HG02981 (cell line): ENCODE results near the gene FHIP1A.
A peak's percentile ranks its signal among the peaks of the same experiment; 100 is the strongest.
"Not testable (repeated sequence)": the region's sequence is repeated elsewhere in the genome, so short reads cannot be mapped to it uniquely, and the experiment has no call there.

ENCODE experiments used
- ATAC-seq: cut with Tn5 transposase; IDR thresholded peaks from one replicate; pipeline ENCODE4 v1.9.1; 2021; ENCODE audit warnings: mild to moderate bottlenecking, moderate library complexity; ENCODE audit not compliant: unreplicated experiment

The FHIP1A gene

DNA sequence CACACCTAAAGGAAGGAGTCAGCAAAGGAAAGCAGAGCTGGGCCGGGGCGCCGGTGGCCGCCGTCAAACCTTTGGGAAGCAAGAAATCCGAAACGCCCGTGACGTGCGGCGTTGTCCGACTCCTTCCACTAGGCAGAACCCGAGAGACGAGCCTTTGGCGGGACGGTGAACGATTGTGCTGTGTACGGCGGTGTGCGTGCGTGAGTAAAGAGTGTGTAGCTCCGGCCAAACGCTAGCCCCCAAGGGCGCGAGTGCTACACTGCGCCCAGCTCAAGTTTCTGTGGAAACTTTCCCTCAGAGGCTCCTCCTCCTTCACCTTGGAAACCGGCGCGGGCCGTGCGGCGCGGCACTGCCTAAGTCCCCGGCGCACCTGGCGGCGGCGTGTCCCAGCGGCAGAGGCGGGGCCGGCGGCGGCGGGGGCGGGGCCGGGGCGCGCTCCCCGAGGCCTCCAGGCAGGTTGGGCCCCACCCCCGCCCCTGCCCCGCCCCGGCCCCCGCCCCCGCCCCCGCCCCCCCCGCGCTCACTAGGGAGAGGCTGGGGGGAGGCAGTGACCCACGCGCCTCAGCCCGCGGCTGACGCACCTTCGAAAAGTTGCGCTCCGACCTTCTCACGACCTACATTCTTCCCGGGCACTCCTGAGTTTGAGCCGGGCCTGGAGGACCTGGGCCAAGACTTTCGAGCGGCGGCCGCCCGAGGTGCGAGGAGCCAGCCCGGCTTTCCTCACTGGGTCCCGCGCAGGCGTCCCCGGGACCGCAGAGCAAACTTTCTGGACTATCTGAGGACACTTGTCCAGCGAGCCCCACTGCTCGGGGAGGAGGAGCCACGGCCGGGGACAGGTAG, at the start of gene FHIP1A:
Gene FHIP1A, plus strand, starts transcription at position 547 of the 840 bp plus-strand sequence. CDS start 157,084 bp downstream, outside the sequence.
- peak; percentile 75 for ATAC-seq

DNA sequence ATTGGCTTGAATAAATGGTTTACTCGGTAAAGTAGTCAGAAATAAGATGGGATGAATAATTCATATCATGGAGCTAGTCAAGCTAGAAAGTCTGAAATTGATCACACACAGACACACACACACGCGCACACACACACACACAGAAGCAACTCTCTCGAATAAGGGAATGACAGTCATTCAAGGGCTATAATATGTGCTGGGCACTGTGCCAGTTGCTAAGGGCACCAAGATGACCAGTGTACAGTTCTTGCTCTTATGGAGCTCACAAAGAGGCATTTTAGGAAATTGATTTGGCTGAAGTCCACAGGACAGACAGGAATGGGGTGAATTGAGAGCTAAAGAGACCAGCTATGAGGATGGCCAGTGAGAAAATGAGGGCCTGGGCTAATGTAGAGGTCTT, 49.4 kb upstream of the FHIP1A start:
- ATAC-seq, result no peak

GRCh38 chr4:151361126-151361525, 47.9 kb upstream of the FHIP1A start:
- no peak for ATAC-seq

GRCh38 chr4:151361966-151362365, 47.0 kb upstream of the FHIP1A start:
- ATAC-seq, result no peak

DNA sequence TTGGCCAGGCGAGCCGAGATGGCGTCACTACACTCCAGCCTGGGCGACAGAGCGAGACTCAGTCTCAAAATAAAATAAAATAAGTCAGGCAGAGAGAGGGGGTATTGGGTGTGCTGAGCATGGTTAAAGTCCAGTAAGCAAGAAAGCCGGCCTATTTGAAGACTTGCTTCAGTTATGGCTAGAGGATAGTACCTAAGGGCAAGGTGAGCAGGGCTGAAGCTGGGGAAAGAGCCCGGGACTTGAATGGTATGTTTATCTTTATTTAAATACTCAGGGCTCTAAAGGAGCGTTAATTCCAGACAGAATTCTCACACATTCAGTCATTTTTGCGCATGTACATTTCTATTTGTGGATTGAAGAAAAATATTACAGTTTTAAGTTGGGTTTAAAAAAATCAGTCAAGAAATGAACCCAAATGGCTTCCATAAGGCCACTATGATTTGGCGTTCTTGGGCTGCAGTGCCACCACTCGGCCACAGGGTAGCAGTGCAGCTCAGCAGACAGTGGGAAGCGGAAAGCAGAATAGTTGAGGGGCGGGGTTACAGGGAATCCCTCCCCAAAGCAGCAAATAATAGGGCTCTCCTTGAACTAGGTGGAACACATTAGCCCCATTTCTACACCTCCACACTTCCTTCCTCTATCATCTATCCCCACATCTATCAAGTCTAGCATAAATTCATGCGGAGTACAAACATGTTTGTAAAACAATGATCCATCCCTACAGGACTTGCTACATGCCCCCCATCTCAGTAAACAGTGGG, 46.4 kb upstream of the FHIP1A start:
- ATAC-seq, result peak; percentile 99

DNA sequence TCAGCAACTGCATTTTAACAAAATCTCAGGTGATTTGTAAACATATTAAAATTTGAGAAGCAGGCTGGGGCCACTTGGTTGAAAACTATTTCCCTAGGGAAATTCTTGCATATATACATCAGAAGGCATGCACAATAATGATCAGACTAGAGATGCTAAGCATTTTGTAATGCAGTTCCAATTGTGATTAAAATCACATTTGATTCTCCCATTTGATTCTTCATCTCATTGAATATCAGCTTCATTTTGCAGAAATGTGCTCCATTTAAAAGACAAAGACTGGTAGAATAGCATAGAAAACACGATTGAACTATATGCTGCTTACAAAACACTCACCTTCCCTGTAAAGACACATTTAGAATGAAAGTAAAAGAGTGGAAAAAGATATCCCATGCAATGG, 32.4 kb upstream of the FHIP1A start:
- ATAC-seq, result no peak

- no peak for ATAC-seq
These were observed 19.7 kb upstream of the FHIP1A start for GRCh38 chr4:151389311-151389710.

GRCh38 chr4:151389799-151390198, 19.2 kb upstream of the FHIP1A start:
- not testable (repeated sequence) for ATAC-seq

DNA sequence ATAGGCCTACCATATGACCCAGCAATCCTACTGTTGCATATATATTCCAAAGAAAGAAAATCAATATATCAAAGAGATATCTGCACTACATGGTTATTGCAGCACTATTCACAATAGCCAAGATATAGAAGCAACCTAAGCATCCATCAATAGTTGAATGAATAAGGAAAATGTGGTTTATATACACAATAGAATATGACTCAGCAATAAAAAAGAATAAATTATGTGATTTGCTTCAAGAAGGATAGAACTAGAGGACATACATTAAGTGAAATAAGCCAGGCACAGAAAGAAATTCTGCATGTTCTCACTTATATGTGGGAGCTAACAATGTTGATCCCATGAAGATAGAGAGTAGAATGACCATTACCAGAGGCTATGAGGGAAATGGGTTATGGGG, 13.1 kb upstream of the FHIP1A start:
- ATAC-seq, result no peak

GRCh38 chr4:151400343-151400742, 8.6 kb upstream of the FHIP1A start:
- no peak for ATAC-seq

DNA sequence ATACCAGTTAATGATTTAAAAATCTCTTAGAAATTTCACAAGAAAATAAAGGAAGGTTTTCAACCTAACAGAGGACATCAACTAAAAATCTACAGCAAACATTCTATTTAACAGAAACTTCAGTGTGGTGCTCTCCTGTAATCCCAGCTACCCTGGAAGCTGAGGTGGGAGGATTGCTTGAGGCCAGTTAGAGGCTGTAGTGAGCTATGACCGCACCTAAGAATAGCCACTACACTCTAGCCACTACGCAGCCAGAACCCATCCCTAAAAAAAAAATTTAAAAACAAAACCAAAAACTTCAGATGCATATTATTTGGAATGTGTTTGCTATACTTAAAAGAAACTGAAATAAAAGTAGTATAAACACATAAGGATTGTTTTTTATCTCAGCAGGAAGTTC, 7.2 kb upstream of the FHIP1A start:
- no peak for ATAC-seq

DNA sequence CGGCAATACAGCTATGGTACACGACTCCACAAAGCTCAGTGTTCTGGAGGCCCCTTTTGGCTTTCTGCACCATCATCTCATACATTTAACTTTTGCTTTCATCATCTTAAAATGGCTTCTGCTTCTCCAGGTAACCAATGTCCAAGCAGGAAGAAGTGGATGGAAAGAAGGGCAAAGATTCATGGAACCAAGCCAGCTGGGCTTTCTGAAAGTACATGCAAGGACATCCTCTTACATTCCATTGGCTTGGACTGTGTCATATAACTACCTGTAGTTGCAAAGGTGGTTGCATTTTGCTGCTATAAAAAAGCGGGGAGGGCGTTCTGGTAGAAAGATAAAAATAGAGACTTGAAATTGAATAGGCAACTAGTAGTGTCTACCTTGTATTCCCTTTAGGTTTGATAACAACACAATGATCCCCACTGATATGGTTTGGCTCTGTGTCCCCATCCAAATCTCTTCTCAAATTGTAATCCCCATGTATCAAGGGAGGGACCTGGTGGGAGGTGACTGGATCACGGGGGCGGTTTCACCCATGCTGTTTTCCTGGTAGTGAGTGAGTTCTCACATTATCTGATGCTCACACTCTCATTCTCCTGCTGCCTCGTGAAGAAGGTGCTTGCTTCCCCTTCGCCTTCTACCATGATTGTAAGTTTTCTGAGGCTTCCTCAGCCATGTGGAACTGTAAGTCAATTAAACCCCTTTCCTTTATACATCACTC, 6.7 kb upstream of the FHIP1A start:
- ATAC-seq, result no peak

DNA sequence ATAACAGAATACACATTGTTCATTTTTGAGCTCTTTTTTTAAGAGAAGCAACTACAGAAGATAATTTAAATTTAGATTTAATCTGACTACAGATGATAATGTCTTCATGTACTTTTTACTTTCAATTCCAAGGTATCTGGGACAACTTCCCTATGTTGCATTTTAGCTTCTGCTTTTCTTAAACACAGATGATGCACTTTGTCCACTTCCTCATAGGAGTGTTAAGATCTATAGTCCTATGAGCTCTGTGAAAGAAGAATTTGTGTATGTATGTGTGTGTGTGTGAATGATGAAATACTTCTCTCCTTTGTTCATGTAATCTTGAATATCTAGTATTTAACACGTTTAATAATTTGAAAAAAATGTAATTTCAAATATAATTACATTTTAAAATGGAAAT, 5.3 kb upstream of the FHIP1A start:
- ATAC-seq, result no peak

DNA sequence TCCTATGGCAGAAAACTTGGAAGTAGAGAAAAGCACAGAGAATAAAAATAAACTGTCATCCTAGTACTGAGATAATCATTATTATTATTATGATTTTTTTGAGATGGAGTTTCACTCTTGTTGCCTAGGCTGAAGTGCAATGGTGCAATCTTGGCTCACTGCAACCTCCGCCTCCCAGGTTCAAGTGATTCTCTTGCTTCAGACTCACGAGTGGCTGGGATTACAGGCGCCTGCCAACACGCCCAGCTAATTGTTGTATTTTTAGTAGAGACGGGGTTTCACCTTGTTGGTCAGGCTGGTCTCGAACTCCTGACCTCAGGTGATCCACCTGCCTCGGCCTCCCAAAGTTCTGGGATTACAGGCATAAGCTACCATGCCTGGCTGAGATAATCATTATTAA, 4.2 kb upstream of the FHIP1A start:
- not testable (repeated sequence) for ATAC-seq

GRCh38 chr4:151407018-151407417, 2.0 kb upstream of the FHIP1A start:
- no peak for ATAC-seq

DNA sequence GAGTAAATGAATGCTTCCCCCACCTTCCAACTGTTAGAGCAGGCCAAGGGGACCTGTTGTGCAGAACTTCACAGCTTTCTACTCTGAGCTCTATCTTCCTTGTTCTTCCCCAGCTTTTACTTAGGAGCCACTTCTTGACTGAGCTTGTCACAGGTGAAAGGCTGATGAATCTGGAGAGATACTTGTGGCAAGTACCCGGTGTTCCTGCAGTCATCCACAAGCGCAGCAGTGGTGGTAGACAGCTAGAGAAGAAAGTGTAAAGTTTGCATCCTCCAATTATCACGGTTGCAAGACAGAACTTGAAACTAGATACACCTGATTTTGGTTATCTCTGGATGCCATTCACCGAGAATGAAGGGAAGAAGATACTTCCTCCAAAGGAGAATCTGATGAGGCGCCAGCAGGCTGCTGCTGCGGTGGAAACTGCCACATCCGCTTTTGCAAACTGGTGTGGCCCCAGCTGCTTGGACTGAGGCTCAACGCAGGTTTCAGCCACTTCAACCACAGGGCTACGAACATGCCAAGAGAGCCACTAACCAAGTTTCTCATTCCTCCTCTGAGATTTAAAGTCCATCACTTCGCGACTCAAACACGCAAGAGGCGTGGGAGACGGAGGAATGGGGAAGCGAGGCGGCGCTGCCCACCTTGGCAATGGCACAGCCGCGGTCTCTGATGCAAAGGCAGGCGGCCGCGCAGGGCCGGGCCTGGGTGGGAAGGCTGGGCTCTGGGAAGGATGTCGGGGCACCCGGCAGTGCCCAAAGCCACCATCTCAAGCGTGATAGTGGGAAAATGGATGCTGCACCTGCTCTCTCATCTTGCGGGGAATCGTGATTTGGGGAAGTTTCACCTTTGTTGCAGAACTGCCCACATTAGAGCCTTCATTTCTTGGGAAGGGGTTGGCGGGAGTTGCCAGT, 1.3 kb upstream of the FHIP1A start:
- ATAC-seq, result peak; percentile 80

DNA sequence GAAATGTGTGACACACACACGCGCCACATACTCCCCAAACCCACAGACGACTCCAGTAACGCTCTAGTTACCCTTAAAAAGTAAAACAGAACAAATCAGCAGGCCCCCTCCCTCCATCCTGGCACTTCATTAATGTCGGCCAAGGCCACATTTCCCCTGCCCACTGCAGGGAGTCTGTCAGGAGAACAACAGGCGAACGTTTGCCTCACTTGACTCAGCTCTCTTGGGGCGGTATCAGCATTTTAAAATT, 671 bp upstream of the FHIP1A start:
- ATAC-seq, result no peak

- ATAC-seq, result no peak
These were observed 716 bp downstream of the FHIP1A start for GRCh38 chr4:151409470-151410313.

DNA sequence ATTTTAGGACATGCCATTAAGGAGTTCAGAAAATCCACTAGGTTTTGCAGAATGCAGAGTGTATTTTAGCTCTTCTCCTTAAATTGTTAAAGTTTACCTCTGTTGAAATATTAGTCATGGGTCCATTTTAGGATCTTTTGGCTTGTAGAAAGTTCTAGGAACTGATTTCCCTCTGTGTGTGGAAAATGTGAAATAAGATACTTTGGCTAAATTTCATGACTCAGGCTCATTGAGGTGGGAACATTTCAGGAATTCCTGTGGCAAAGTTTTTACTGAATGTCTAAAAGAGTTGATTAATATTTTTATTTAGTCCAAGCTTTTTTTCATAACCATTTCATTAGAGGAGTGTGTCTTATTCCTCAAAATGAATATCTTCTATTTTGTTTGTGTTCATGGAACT, 7.0 kb downstream of the FHIP1A start:
- no peak for ATAC-seq

DNA sequence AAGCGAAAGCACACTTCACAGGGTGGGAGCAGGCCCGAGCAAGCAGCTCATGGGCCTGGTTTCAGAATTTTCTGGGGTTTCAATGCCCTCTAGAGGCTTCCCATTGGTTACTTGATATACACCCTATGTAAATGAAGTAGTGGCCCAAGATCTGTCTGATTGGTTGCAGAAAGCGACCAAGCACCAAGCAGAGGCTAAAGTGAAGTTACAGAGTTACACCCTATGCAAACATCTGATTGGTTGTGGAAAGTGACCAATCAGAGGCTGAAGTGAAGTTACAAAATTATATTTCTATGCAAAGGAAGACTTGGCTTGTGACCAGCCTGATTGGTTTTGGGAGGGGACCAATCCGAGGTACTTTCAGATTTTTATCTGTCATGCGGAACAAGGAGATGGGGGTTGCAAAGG, 8.2 kb downstream of the FHIP1A start:
- ATAC-seq, result no peak
